ENCODE results near the gene HSPA9.

DNA sequence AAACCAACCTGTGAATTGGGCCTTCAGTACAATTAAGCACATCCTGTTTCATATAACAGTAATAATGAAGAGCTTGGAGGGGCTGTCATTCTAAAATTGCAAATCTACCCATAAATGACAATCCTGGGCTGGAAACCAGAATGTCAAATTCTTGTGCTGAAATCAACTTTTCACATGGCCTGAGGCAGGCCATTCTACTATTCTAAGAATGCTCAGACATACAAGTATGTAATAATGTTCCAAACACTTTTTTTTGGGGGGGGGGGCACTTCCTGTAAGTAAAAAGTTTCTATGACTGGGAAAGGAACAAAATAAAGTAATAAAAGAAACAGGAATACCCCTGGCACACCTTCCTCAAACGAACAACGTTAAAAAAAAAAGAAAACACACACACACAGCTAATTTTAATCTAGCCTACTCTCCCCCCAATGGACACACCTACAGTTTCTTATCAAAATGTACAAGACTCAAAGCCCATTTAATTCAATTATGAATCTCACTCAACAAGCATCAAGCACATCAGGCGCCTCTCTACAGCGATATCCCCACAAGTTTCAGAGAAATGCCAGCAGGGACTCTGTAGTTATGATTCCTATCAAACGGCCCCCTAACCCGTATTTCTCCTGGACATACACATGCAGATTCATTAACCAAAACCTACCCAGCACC, 33.6 kb downstream of the HSPA9 start:
- TF ChIP-seq, protein P1, sequence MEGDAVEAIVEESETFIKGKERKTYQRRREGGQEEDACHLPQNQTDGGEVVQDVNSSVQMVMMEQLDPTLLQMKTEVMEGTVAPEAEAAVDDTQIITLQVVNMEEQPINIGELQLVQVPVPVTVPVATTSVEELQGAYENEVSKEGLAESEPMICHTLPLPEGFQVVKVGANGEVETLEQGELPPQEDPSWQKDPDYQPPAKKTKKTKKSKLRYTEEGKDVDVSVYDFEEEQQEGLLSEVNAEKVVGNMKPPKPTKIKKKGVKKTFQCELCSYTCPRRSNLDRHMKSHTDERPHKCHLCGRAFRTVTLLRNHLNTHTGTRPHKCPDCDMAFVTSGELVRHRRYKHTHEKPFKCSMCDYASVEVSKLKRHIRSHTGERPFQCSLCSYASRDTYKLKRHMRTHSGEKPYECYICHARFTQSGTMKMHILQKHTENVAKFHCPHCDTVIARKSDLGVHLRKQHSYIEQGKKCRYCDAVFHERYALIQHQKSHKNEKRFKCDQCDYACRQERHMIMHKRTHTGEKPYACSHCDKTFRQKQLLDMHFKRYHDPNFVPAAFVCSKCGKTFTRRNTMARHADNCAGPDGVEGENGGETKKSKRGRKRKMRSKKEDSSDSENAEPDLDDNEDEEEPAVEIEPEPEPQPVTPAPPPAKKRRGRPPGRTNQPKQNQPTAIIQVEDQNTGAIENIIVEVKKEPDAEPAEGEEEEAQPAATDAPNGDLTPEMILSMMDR (IDR thresholded peaks at IDR 0.05), result no peak
- TF ChIP-seq JUNB (IDR thresholded peaks at IDR 0.05) (no peak), MYC (IDR thresholded peaks at IDR 0.05; ENCODE audit: borderline replicate concordance, low read length) (no peak)
